Testis (tissue), 3 donors: ENCODE results near the gene PAX8. TPM values are rescaled to one million over a fixed set of nuclear protein-coding genes. Genes with fewer than 3 reads are reported as not detected.
"Not testable (repeated sequence)": the region's sequence is repeated elsewhere in the genome, so short reads cannot be mapped to it uniquely, and the experiment has no call there.

Experiments used
- DNase-seq: peaks from one replicate; pipeline ENCODE4 v3.0.0-alpha.2; 2019
- H3K27ac ChIP-seq, 2 donors: fragments of 200-600 bp; sonication (generic); one replicate each; pipeline ENCODE4 v1.5.1; 2019
- H3K27me3 ChIP-seq: fragments of 200-600 bp; sonication (generic); one replicate; pipeline ENCODE4 v1.5.1; 2019
- H3K36me3 ChIP-seq: fragments of 200-600 bp; sonication (generic); one replicate; pipeline ENCODE4 v1.5.1; 2017; ENCODE audit warnings: low read depth; ENCODE audit errors: missing control alignments
- H3K4me1 ChIP-seq: fragments of 200-600 bp; sonication (generic); one replicate; pipeline ENCODE4 v1.5.1; 2019
- H3K4me3 ChIP-seq, 2 donors: fragments of 200-600 bp; sonication (generic); one replicate each; pipeline ENCODE4 v1.5.1; 2017 to 2019
- H3K9me3 ChIP-seq: fragments of 200-600 bp; sonication (generic); one replicate; pipeline ENCODE4 v1.5.1; 2017
- CTCF ChIP-seq, 3 experiments: fragments of 450-650 bp in 2 of 3; fragments of 200-600 bp in 1 of 3; sonication (generic) in 1 of 3; IDR thresholded peaks; one replicate each; pipeline ENCODE4 v1.5.1; 2016 to 2019; ENCODE audit warnings: antibody characterized with exemption in 3 of 3, mild to moderate bottlenecking in 2 of 3, moderate library complexity in 1 of 3
- POLR2A ChIP-seq: fragments of 450-650 bp; IDR thresholded peaks from one replicate; pipeline ENCODE4 v1.6.1; 2017; ENCODE audit warnings: antibody characterized with exemption, mild to moderate bottlenecking, moderate library complexity
- WGBS, 2 donors: methylation state at CpG; one replicate each; pipeline ENCODE4 v1.1.5; 2018; 5-methylcytosine and 5-hydroxymethylcytosine counted together
- intact Hi-C: fragments of 100-400 bp; cut with DNase I; formaldehyde crosslinking; loops from one replicate; pipeline ENCODE4 v1.15.1; 2023; ENCODE audit warnings: low total_unique reads
- polyA plus RNA-seq: library from polyadenylated mRNA; stranded (reverse); fragments of 350-450 nt; fragmentation: Illumina TruSeq; extraction: RNeasy Lipid Tissue Mini Kit (QIAGEN cat#74804); gene quantifications from one replicate; pipeline ENCODE4 v1.2.3, GENCODE V29; 2014; ENCODE audit warnings: low read depth, low replicate concordance; ENCODE audit not compliant: insufficient read depth
- total RNA-seq, 2 donors: library from RNA; depleted of rRNA; stranded (reverse); fragments of >200 nt; gene quantifications; one replicate each; pipeline ENCODE4 v1.2.3, GENCODE V29; 2016

The PAX8 gene
- total and polyA plus RNA-seq, 3 donors from 2014 or later = 4.7 to 22.3 (median 5.4) TPM

DNA sequence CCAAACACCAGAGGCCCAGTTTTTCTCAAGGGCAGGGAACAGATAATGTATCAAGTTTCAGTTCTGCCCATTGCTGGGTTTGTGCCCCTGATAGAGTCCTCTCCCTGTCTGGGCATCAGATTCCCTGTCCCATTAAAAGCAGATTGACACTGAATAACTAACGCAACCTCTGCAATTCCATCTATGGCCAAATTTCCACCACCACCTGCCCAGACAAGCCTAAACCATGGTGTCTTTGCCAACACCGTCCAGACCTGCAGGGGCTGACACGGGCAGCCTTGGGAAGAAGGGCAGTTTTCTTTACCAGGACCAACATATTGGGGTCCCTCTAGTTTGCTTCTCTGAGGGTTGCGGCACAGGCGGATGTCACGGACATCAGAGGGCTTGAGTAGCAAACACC, 26.4 kb upstream of the PAX8 start:
- 92 to 96% methylated on average over 6 of the region's 6 CpGs for WGBS, 2 donors
- H3K27ac ChIP-seq = no peak overlapping the region
- H3K36me3 ChIP-seq = no peaks in the 10 kb centered on the region

DNA sequence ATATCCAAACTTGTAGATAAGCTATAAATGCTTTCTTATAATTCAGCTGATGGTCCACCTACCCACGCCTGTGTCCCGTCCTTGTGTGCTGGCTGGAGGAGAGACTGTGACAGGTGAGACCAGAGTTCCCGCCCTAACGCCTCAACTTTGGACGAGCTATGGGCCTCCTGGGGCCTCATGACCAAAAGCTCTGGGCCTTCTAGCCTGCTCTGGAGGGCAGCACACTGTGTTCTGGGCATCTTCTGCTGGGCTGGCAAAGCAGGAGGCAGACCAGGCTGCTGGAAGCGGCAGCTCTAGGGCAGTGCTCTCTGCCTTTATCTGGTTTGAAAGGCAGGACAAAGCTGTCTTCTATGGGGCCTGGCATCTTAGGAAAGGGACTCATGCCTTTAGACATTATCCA, 26.0 kb upstream of the PAX8 start:
- H3K27ac ChIP-seq = no peak overlapping the region
- 76 to 84% methylated on average over 6 of the region's 6 CpGs for WGBS, 2 donors
- no peak for DNase-seq
- TF ChIP-seq CTCF (IDR thresholded peaks at IDR 0.05) = no peak
- no peak for TF ChIP-seq POLR2A
- H3K4me1 ChIP-seq = peaks cover 4% of the 10 kb centered on the region
- intact Hi-C loops = no loop called here
- no peak overlapping the region for H3K4me3 ChIP-seq
- no peaks in the 10 kb centered on the region for H3K9me3 ChIP-seq
- H3K36me3 ChIP-seq = no peaks in the 10 kb centered on the region
- H3K27me3 ChIP-seq = no peaks in the 10 kb centered on the region

More for the DNA sequence above, 26.4 kb upstream of the PAX8 start:
- H3K4me1 ChIP-seq = peaks cover 4% of the 10 kb centered on the region
- no peaks in the 10 kb centered on the region for H3K9me3 ChIP-seq
- intact Hi-C loops = no loop called here
- TF ChIP-seq CTCF (IDR thresholded peaks at IDR 0.05) (no peak), POLR2A (no peak)
- DNase-seq = no peak
- H3K4me3 ChIP-seq = no peak overlapping the region
- H3K27me3 ChIP-seq = no peaks in the 10 kb centered on the region

GRCh38 chr2:113302216-113302980, 23.7 kb upstream of the PAX8 start:
- H3K4me3 ChIP-seq, H3K27me3 ChIP-seq, intact Hi-C loops, H3K4me1 ChIP-seq, DNase-seq, H3K27ac ChIP-seq, H3K36me3 ChIP-seq, H3K9me3 ChIP-seq: not testable (repeated sequence)
- 68 to 72% methylated on average over 9 of the region's 9 CpGs for WGBS, 2 donors

DNA sequence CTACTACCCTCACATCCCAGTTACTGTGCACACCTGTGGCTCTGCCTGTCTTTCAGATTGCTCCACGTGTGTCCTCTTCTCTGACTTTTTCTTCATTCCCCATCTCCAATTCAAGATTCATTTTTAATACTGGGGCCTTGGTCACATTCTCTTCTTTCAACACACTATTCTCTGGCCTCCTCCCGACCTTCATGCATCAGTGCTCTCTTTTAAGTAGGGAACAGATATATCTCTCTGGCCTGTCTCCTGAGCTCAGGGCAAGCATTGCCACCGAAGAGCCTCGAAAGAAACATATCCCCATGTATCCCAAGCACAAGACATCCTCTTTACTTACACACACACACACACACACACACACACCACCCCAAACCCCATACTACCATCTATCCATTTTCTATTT, 21.6 kb upstream of the PAX8 start:
- Histone ChIP-seq H3K4me3 (no peak overlapping the region), H3K9me3 (no peaks in the 10 kb centered on the region), H3K4me1 (peaks cover 4% of the 10 kb centered on the region), H3K27ac (no peak overlapping the region), H3K36me3 (no peaks in the 10 kb centered on the region), H3K27me3 (no peaks in the 10 kb centered on the region)
- intact Hi-C loops = no loop called here
- TF ChIP-seq CTCF (IDR thresholded peaks at IDR 0.05) (no peak), POLR2A (no peak)
- 62 to 79% methylated on average over 4 of the region's 4 CpGs for WGBS, 2 donors
- DNase-seq = no peak

DNA sequence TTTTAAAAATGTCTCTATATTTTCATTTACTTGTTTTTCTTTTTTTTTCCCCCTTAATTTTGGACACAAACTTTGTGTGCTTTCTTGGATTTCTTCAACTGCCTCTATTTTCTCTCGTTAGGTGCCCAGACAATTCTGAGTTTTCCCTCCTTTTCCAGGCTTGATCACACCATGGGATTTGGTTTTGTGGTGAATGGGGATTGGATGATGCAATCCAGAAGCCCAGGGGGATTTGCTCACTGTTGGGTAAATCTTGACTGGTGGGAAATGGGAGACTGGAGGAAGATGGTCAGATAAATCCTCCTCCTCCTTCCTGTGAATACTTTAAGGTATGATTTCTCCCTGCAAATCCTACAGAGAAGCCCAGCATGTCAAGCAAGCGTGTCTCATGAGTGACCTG, 19.5 kb upstream of the PAX8 start:
- no peak overlapping the region for H3K4me3 ChIP-seq
- no peaks in the 10 kb centered on the region for H3K4me1 ChIP-seq
- WGBS, 2 donors = 83 to 87% methylated on average over 2 of the region's 2 CpGs
- H3K27ac ChIP-seq = no peak overlapping the region
- H3K36me3 ChIP-seq = no peaks in the 10 kb centered on the region
- no peaks in the 10 kb centered on the region for H3K27me3 ChIP-seq
- H3K9me3 ChIP-seq = no peaks in the 10 kb centered on the region
- TF ChIP-seq POLR2A (no peak), CTCF (IDR thresholded peaks at IDR 0.05) (no peak)
- intact Hi-C loops = no loop called here
- no peak for DNase-seq
